H7 (cell line): ENCODE results near the gene NAV2. TPM values are rescaled to one million over a fixed set of nuclear protein-coding genes. Genes with fewer than 3 reads are reported as not detected.
"Not testable (repeated sequence)": the region's sequence is repeated elsewhere in the genome, so short reads cannot be mapped to it uniquely, and the experiment has no call there.

Source experiments
- DNase-seq: peaks from one replicate; pipeline ENCODE4 v3.0.0; 2012
- H3K27me3 ChIP-seq: 2 replicates; pipeline ENCODE4 v1.6.0; 2011; ENCODE audit warnings: mild to moderate bottlenecking, low read length; ENCODE audit not compliant: control insufficient read depth, insufficient read depth
- H3K36me3 ChIP-seq: replicated peaks from 2 replicates; pipeline ENCODE4 v1.5.1; 2011; ENCODE audit warnings: low read length; ENCODE audit not compliant: control insufficient read depth, insufficient read depth
- H3K4me3 ChIP-seq: 2 replicates; pipeline ENCODE4 v1.5.1; 2011; ENCODE audit warnings: low read depth, mild to moderate bottlenecking, control low read depth, low read length, moderate library complexity; ENCODE audit not compliant: insufficient read depth
- total RNA-seq: library from RNA; depleted of rRNA; stranded (reverse); fragments of >200 nt; shearing (Covaris generic); gene quantifications from 2 replicates; pipeline ENCODE4 v1.2.3, GENCODE V29; 2014

Gene NAV2
- total RNA-seq, 1 experiment from 2014 or later: 11.1 TPM

DNA sequence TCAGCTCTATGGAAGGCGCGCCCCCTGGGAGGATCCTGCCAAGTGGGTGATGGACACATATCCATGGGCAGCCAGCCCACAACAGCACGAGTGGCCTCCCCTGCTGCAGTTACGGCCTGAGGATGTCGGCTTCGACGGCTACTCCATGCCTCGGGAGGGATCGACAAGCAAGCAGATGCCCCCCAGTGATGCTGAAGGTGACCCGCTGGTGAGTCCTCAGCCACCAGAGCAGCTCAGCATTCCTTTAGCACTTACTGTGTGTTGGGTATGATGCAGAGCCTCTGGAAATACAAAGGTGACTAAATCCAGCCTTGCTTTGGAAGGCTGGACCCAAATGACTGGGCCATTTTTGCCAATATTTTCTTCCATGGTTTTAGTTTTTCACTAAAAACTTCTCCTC, 402.0 kb downstream of the NAV2 start:
- no peak overlapping the region for H3K4me3 ChIP-seq
- peaks cover 9% of the 10 kb centered on the region for H3K36me3 ChIP-seq
- no peak for DNase-seq
- no peaks in the 10 kb centered on the region for H3K27me3 ChIP-seq

DNA sequence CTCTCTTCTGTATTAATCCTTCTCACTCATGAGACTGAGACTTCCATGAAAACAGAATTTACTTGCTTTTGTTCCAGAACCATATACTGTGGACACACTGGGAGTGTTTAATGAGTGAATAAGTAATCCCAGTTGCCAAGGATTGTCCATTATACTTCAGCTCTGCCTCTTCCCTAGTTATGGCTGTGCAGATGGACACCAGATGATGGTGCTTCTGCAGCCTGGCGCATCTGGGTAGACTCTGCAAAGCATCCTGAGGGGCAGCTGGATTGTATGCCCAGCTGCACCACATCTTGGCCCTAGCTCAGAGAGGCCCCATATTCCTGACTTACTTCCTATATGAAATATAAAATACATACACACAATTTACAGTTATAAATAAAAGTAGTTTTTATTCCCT, 404.2 kb downstream of the NAV2 start:
- H3K27me3 ChIP-seq: no peaks in the 10 kb centered on the region
- peaks cover 9% of the 10 kb centered on the region for H3K36me3 ChIP-seq
- DNase-seq: no peak
- H3K4me3 ChIP-seq: no peak overlapping the region

DNA sequence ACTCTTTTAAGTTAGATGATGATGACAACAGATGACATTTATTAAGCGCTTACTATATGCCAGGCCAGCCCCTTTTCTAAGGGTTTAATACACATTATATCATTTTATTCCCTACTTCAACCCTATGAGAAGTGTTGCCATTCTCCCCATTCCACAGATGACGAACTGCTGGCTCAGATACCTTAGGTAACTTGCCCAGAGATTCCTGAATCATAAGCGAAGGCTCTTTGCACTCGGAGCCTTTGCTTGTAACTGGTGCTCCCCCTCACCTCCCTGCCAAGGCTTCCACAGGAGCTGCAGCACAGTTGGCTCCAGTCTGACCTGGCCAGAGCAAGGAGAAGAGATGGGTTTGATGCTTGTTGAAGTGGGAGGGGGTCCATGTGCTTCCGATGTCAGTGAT, 404.7 kb downstream of the NAV2 start:
- Histone ChIP-seq H3K27me3 (no peaks in the 10 kb centered on the region), H3K36me3 (peaks cover 6% of the 10 kb centered on the region), H3K4me3 (no peak overlapping the region)
- DNase-seq: no peak

DNA sequence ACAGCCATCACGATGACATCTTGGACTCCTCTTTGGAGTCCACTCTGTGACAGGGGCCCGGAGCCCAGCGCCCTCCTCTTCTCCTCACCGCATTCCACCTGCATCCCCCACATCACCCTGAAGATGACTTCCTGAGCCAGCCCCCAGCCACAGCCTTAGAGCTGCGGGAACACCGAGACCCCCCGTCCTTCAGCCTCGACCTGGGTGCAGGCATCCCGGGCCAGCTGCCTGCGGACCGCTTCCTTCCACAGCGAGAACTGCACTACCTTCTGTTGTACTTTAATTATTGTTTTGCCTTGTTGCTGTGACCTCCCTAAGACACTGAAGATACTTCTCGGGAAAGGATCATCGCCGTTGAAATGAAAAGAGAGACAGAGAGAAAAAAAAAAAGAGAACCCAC, 405.6 kb downstream of the NAV2 start:
- Histone ChIP-seq H3K4me3 (no peak overlapping the region), H3K27me3 (no peaks in the 10 kb centered on the region), H3K36me3 (peaks cover 6% of the 10 kb centered on the region)
- DNase-seq: no peak

DNA sequence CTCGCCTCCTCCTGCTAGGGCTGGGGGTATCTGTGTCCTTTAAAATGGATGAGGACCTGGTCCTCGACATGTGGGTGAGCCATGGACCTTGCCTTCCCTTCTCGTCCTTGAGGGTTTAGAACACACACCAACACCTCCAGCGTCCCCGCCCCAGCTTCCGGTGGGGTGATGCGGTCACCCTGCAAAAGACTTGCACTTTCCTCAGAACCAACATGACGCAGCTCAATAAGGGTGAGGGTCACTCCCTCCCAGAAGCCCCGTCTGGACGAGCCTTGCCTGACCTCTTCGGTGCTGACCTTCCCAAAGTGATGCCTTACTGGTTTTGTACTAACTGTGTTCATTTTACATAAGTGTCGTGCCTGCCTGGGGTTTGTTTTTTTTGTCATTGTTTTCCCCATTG, 406.7 kb downstream of the NAV2 start:
- Histone ChIP-seq H3K36me3 (peaks cover 4% of the 10 kb centered on the region), H3K27me3 (no peaks in the 10 kb centered on the region), H3K4me3 (no peak overlapping the region)
- no peak for DNase-seq

GRCh38 chr11:20120134-20120925, 407.7 kb downstream of the NAV2 start:
- Histone ChIP-seq H3K4me3 (no peak overlapping the region), H3K27me3 (no peaks in the 10 kb centered on the region), H3K36me3 (peaks cover 4% of the 10 kb centered on the region)
- DNase-seq: no peak

DNA sequence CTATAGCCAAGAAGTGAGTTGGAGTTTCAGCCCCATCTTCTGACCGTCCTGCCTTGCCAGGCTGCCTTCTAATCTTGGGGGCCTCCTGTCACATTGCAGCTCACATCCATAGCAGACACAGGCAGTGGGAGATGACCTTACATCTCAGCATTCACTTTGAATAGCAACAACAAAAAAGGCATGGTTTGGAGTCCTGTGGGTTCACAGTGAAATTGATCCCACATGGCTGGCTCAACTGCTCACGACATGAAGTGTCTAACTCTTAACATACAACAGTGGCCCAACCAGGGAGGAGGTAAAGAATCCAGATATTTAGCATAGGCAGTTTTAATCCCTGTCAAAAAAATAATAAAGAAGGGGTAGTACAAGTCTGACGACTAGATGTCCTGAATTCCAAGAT, 409.5 kb downstream of the NAV2 start:
- H3K27me3 ChIP-seq: no peaks in the 10 kb centered on the region
- no peak overlapping the region for H3K4me3 ChIP-seq
- no peak for DNase-seq
- H3K36me3 ChIP-seq: peaks cover 4% of the 10 kb centered on the region

- peak; percentile 25 for DNase-seq
- Histone ChIP-seq H3K36me3 (no peaks in the 10 kb centered on the region), H3K27me3 (peaks cover 2% of the 10 kb centered on the region; the same call in 1 of the 2 replicates), H3K4me3 (no peak overlapping the region)
Observed at GRCh38 chr11:20125927-20126326, 413.3 kb downstream of the NAV2 start.

GRCh38 chr11:20126724-20127123, 414.1 kb downstream of the NAV2 start:
- H3K36me3 ChIP-seq: no peaks in the 10 kb centered on the region
- H3K27me3 ChIP-seq: peaks cover 8% of the 10 kb centered on the region
- no peak for DNase-seq
- H3K4me3 ChIP-seq: no peak overlapping the region

GRCh38 chr11:20127671-20128527, 415.3 kb downstream of the NAV2 start:
- peaks cover 14% of the 10 kb centered on the region for H3K27me3 ChIP-seq

DNA sequence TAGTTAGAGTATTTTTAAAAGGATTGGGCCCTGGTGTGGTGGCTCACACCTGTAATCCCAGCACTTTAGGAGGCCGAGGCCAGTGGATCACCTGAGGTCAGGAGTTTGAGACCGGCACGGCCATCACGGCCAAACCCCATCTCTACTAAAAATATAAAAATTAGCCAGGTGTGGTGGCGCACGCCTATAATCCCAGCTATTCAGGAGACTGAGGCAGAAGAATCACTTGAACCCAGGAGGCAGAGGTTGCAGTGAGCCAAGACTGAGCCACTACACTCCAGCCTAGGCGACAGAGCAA, 415.8 kb downstream of the NAV2 start:
- peaks cover 14% of the 10 kb centered on the region for H3K27me3 ChIP-seq
- not testable (repeated sequence) for H3K4me3 ChIP-seq, DNase-seq, H3K36me3 ChIP-seq

More at GRCh38 chr11:20127671-20128527, 415.3 kb downstream of the NAV2 start:
- Histone ChIP-seq H3K4me3 (no peak overlapping the region), H3K36me3 (no peaks in the 10 kb centered on the region)
- DNase-seq: peak; percentile 85

GRCh38 chr11:20129665-20130064, 417.0 kb downstream of the NAV2 start:
- DNase-seq: no peak
- H3K27me3 ChIP-seq: peaks cover 14% of the 10 kb centered on the region
- no peak overlapping the region for H3K4me3 ChIP-seq
- no peaks in the 10 kb centered on the region for H3K36me3 ChIP-seq

DNA sequence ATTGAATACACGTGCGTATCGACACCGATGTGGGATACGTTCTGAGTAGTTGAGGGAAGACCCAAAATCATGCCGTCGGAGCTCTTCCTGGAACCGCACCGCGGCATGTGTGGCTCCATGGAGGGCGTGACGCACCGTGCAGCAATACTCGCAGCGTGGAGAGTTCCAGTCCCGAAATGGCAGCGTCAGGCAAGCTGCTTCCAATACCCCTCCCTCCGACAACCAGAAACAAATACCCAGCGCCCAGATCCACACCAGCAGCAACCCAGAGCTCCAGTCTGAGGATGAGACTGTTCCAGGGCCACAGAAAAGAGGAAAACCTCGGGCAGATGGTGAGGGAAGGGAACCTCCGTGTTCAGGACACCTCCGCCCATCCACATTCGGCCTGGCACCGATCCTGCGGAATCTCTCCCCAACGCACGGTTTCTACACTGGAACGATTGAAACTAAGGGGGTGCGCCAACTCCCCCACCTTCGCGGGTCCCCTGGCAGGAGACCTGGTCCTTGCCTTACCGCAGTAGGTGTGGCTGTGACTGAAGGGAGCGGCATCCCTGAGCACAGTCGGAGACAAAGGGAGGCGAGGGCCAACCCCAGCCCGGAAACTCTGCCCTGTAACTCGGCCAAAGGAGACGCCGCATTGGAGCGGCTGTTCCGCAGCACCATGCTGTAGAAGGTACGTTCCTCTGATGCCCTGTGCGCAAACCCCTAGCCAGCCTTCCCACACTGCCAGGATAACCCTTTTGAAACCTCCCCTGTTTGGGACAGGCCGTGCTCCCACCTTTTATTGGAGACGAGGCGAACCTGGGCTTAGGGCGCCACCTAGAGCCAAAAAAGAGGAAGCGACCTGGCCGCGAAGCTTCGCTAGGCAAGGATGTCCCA, 419.4 kb downstream of the NAV2 start:
- Histone ChIP-seq H3K27me3 (peaks cover 14% of the 10 kb centered on the region), H3K36me3 (no peaks in the 10 kb centered on the region), H3K4me3 (peak overlapping the region; percentile 55)
- peak; percentile 76 for DNase-seq

GRCh38 chr11:20132667-20133039, 420.0 kb downstream of the NAV2 start:
- DNase-seq: no peak
- H3K27me3 ChIP-seq: peaks cover 14% of the 10 kb centered on the region
- no peak overlapping the region for H3K4me3 ChIP-seq
- no peaks in the 10 kb centered on the region for H3K36me3 ChIP-seq
